HT1080 (cell line): ENCODE data around the gene SULT1A4. TPM values are rescaled to one million over a fixed set of nuclear protein-coding genes. Genes with fewer than 3 reads are reported as not detected.
"Not testable (repeated sequence)": the region's sequence is repeated elsewhere in the genome, so short reads cannot be mapped to it uniquely, and the experiment has no call there.

ENCODE experiments used
- DNase-seq: peaks from one replicate; pipeline ENCODE4 v3.0.0-alpha.2; 2015; ENCODE audit warnings: low read depth
- polyA plus RNA-seq, 2 experiments: library from polyadenylated mRNA; depleted of rRNA; stranded (reverse); fragments of >200 nt; gene quantifications; 2 replicates each; pipeline ENCODE4 v1.2.3, GENCODE V29; 2015
- small RNA-seq: library from RNA; depleted of rRNA; stranded (forward); fragments of <200 nt; gene quantifications from one replicate; pipeline ENCODE3, GENCODE V24; 2014
- total RNA-seq: library from RNA; depleted of rRNA; stranded (reverse); fragments of >200 nt; shearing (Covaris generic); gene quantifications from 2 replicates; pipeline ENCODE4 v1.2.3, GENCODE V29; 2014; rRNA removed

The SULT1A4 gene
- 2.0 and 5.5 TPM in 2 replicates for total RNA-seq
- 3.5 and 7.2 TPM in 2 replicates for polyA plus RNA-seq (2015; cell fraction: cytosol; rRNA removed)
- 10.0 and 13.4 TPM in 2 replicates for polyA plus RNA-seq (2015; cell fraction: nucleus; rRNA removed)

DNA sequence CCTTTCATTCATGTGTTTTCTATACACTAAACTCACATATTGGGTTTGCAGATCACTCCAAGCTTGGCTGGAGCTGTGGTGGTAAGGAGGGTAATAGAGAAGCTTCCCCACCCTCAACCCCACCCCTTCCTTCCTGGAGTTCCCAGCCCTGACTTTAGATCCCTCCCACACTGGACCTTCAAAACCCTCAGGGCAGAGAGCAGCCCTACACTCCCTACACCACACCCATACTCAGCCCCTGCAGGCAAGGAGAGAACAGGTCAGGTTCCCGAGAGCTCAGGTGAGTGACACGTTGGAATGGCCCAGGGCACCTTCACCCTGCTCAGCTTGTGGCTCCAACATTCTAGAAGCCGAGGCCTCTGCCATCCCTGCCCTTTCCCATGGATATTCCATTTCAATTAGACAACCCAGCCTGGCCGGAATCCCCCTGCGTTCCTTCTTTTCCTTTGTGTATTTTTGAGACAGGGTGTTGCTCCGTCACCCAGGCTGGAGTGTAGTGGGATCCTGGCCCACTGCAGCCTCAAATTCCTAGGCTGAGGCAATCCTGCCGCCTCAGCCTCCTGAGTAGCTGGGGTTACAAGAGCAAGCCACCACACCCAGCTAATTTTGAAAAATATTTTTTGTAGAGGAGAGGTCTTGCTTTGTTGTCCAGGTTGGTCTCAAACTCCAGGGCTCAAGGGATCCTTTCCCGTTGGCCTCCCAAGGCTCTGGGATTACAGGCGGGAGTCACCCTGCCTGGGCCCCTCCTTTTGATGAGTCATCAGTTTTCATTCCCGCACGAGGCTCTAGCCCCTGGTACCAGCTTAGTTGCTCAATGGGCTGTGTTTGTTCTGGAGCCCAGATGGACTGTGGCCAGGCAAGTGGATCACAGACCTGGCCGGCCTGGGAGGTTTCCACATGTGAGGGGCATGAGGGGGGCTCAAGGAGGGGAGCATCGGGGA, at the start of gene SULT1A4:
Gene SULT1A4 (plus strand): TSS at position 208 of the 941 bp plus-strand sequence. CDS start 1,473 bp downstream, outside the sequence.
- DNase-seq = not testable (repeated sequence)

DNA sequence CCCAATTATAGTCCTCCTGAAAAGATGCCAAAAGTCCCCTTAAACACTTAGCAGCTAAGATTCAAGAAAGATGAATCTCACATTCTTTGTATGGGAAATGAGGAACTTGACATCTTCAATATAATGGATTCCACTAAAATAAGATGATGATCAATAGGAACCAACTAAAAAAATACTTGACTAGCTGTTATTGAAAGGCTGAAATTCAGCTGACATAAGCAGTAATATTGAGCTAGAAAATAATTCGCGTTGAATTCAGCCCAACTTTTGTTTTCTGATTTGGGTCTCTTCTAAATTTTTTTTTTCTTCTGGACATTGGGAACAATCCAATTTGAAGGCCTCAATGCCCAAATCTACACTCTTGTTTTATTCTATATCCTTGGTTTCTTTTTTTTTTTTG, 36.1 kb upstream of the SULT1A4 start:
- DNase-seq = not testable (repeated sequence)

DNA sequence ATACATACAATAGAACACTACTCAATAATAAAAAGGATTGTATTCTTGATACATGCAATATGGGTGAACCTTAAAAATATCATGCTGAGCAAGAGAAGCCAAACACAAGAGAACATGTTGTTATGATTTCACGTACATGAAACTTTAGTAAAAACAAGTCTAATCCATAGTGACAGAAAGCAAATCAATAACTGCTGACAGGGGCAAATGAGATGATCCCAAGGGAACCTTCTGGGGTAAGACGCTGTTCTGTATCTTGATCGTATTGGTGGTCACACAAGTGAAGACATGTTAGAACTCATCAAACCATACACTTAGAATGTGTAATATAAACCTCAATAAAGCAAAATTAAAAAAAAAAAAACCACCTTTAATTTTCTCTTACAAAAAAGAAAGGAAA, 34.3 kb upstream of the SULT1A4 start:
- not testable (repeated sequence) for DNase-seq

DNA sequence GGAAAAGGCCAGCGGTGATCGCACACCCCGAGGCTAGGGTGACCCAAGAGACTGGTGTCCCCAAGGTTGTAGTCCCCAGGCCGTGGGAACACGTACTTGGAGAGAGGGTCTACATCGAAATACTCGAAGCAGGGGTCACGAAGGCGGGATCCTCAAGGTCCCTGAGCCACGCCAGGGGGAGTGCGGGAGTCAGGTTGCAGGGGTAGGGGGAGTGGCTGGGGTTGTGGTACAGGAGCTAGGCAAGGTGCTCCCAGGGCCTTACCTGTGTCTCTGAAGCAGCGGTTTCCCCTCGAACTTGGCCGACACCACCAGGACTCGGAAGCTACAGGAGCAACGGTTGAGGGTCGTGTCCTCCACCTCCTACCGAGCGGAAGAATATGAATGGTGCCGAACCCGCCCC, 6.0 kb upstream of the SULT1A4 start:
- DNase-seq = not testable (repeated sequence)

DNA sequence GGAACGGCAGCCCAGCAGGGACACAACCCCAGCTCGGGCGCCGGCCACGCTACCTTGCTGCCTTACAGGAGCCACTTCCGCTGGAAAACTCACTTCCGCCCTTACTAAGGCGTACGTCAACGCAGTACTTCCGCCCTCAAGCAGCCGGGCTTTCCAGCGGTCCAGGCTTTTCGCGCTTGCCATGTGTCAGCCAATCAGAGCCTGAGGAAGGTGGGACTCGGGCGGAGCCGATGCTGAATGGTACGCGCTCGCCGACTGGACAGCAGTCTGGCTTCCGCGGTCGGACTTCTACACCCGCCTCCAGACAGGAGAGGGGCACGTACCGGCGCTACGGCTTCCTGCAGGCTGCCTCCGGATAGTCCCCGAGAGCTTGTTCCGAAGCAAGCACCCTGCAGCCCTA, 5.4 kb upstream of the SULT1A4 start, which contains the start of the genes BOLA2 and SLX1B:
Gene BOLA2 (minus strand): TSS at position 83 of the 400 bp plus-strand sequence. CDS start 98 bp downstream, outside the sequence.
Gene SLX1B (plus strand): TSS at position 265 of the 400 bp plus-strand sequence.
- DNase-seq = not testable (repeated sequence)

DNA sequence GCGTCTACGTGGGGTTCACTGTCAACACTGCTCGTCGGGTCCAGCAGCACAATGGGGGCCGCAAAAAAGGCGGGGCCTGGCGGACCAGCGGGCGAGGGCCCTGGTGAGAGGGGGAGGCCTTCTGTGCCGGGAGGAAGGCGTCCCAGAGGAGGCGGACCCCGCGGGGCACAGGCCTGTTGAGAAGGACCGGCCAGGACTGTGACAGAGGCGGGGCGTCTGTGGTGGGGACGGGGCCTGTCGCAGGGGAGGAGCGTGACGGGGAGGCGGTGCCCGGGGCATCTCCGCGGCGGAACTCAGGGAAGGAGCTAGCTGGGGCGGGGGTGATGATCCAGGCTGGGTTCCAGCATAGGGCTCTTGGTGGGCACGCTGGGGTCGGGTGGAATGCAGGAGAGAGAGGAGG, 4.9 kb upstream of the SULT1A4 start:
- DNase-seq = not testable (repeated sequence)

DNA sequence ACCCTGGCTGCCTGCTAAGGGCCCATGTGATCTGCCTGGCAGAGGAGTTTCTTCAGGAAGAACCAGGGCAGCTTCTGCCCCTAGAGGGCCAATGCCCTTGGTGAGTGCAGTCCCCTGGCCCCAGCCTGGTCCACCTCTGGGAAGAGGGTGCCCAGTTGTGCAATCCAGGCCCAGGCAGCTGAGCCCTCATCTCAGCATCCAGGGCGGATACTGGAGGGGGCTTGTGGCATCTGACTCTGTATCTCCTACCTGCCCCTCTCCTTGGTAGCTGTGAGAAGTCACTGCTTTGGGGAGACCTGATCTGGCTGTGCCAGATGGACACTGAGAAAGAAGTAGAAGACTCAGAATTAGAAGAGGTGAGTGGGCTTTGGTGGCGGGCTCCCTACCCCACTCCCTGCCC, 2.1 kb upstream of the SULT1A4 start:
- DNase-seq = not testable (repeated sequence)

DNA sequence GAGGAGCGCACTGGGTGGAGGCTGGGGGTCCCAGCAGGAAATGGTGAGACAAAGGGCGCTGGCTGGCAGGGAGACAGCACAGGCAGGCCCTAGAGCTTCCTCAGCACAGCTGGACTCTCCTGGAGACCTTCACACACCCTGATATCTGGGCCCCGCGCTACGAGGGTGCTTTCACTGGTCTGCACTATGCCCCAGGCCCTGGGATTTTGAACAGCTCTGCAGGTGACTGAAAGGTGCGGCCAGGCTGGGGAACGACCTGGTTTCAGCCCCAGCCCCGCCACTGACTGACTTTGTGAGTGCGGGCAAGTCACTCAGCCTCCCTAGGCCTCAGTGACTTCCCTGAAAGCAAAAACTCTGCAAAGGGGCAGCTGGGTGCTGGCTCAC, 926 bp downstream of the SULT1A4 start:
- DNase-seq = not testable (repeated sequence)

DNA sequence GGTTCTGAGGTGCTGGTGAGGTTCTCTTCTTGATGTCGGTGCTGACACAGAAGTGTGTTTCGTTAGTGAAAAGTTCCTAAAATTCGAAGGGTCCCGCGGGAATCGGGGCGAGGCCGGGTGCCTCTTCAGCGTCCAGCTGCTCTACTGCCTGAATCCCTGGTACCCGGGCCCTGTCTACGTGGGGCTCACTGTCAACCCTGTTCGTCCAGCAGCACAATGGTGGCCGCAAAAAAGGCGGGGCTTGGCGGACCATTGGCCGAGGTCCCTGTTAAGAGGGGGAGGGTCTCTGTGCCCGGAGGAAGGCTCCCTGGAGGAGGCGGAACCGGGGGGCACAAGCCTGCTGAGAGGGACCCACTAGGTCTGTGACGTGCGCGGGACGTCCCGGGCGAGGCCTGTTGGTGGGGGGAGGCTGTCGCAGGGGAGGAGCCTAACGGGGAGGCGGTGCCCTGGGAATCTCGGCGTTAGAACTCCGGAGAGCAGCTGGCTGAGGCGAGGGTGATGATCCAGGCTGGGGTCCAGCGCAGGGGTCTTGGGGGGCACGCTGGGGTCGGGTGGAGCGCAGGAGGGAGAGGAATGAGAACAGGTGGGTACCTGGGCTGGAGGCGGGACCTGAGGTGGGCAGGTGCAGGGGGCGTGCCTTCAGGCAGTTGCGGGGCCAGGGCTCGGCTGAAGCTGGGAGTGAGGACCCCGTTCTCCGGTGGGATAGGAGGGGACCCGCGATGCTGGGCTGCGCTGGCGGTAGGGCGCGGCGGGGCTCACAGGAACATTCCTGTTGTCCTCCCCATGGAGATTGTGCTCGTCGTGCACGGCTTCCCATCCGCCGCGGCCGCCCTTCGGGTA, 6.5 kb downstream of the SULT1A4 start:
- not testable (repeated sequence) for DNase-seq

DNA sequence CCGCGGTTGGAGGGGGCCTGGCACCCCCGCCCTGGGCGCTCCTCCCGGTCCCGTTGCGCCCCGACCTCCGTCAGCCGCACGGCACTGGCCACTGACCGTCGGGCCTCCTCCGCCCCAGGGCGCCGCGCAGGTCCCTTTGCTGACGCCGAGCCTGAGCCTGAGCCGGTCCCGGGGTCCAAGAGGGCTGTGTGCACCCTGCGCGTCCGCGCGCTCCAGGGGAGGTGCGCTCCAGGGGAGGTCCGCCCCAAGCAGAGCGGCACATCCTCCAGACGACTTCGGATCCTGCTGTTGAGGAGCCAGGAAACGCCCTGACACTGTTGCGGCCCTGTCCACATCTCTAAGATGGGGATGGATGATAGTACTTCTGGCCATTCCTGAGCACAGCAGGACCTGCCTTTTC, 7.2 kb downstream of the SULT1A4 start:
- DNase-seq = not testable (repeated sequence)

DNA sequence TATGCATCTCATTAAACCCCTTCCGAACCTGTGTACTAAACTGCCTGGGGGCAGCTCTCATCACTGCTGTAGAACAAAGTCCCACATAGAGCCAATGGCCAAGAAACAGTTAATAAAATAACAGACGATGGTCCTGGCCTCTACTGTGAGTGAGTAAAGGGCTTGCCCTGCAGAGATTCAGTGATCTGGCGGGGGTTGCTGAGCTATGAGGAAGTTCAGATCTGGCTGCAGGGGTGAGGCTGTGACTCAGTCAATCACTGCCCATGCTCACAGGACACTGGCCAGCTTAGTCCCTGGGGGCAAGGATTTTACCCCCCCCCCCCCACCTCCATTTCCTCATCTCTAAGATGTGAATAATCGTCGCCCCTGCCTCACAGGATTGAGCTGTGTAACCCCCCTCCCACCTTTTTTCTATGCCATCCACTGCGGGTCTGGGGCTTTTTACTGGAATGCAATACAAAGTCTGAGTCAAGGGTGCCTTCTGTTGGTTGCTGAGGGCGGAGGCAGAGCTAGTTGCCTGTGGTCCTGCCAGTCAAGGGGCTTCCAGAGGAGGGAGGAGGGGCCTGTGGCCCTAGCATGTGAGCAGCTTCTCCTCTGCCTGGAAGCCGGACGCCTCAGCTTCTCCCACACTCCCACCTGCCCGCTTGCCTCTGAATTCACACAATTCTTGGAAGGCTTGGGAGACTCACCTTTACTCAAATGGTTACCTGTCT, 8.1 kb downstream of the SULT1A4 start:
- DNase-seq = not testable (repeated sequence)

DNA sequence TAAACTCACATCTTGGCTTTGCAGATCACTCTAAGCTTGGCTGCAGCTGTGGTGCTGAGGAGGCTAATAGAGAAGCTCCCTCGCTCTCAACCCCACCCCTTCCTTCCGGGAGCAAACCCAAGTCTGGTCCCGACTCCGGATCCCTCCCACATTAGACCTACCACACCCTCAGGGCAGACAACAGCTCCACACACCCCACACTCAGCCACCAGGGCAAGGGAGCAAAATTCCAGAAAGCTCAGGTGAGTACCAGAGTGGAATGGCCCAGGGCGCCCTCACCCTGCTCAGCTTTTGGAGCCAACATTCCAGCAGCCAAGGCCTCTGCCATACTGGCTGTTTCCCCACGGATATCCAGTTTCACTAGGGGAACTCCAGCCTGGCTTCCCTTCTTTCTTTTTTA, 9.9 kb downstream of the SULT1A4 start:
- not testable (repeated sequence) for DNase-seq

DNA sequence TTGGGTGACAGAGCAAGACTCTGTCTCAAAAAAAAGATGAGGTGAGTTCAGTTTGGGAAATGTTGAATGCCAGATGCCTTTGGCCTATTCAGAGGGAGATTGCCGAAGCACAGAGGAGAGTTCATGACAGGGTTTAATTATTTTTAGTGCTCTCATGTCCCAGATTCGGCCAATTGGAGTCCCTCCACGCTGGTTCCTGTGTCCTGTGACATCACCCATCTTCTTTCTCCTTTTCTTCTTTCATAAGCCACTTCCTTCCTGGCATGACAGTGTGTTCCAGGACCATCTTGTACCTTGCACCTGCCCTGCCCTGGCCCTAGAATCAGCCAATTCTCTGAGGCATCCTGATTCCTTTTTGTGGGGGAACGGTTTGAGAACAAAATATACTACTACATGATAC, 12.4 kb downstream of the SULT1A4 start:
- DNase-seq = not testable (repeated sequence)

DNA sequence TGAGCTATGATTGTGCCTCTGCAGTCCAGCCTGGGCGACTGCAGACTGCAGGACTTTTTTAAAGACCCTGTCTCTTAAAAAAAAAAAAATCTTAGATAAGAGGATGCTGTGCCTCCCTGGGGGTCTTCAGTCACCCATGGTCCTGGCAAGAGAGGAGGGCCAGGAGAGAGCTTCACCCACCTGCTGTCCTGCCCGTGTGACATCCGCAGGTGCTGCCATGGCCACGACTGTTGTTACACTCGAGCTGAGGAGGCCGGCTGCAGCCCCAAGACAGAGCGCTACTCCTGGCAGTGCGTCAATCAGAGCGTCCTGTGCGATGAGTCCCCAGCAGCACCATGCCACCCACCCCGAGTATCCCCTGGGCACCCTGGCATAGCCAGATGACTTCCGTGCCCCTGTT, 22.6 kb downstream of the SULT1A4 start:
- DNase-seq = not testable (repeated sequence)

DNA sequence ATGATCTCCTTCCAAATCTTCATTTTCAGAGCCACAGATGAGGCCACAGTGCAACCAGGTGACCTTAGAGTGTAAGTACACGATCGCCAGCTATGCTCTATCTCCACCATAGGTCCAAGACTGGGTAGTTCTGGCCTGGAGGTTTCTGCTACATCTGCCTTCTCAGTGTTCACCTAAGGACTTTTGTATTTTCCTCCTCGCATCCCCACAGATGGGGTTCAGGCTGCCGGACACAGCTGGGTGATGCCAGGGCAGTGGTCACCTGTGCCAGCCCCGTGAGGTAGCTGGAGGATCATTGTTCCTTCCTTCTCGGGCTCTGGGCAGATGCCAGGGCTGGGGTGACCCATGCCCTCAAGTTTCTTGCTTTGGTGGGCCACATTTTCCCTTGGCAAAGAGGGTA, 46.6 kb downstream of the SULT1A4 start, which contains the start of gene NPIPB12:
Gene NPIPB12 (minus strand): TSS at position 101 of the 400 bp plus-strand sequence.
- DNase-seq = not testable (repeated sequence)

Small RNAs within 50 kb of the gene (small RNA-seq; reads per million reads assigned to genes)
- gene AC133555.2 = not detected

Other genes starting within 250 kb of the SULT1A4 start
- 0.13 TPM in 1 of 2 replicates, not detected in the other for gene NPIPB11, start 53.2 kb upstream of the SULT1A4 start, total RNA-seq
- gene BOLA2, start 5.6 kb upstream of the SULT1A4 start, total RNA-seq = 52.1 and 63.2 TPM in 2 replicates
- 50.7 and 55.1 TPM in 2 replicates for gene SLX1B, start 5.4 kb upstream of the SULT1A4 start, total RNA-seq
- 3.6 and 6.3 TPM in 2 replicates for gene NPIPB12, start 46.5 kb downstream of the SULT1A4 start, total RNA-seq
- gene SPN, start 203.3 kb downstream of the SULT1A4 start, total RNA-seq = 4.1 TPM in 2 replicates
- gene QPRT, start 219.3 kb downstream of the SULT1A4 start, total RNA-seq = 1.8 and 2.3 TPM in 2 replicates